A549 (cell line): ENCODE measurements around the gene APLP2. TPM values are rescaled to one million over a fixed set of nuclear protein-coding genes. Genes with fewer than 3 reads are reported as not detected.
"Not testable (repeated sequence)": the region's sequence is repeated elsewhere in the genome, so short reads cannot be mapped to it uniquely, and the experiment has no call there.

Experiments used
- ATAC-seq, 2 experiments: fragments of 200-7000 bp in 1 of 2; fragments of >200 bp in 1 of 2; cut with Nextera tagmentation in 1 of 2; cut with Tn5 transposase in 1 of 2; 3 replicates each; pipeline versions ENCODE4 v1.8.0 to v1.9.1; 2018 to 2020; ENCODE audit warnings: mild to moderate bottlenecking in 1 of 2, moderate library complexity in 1 of 2
- CTCF ChIA-PET: fragments of 300-600 bp; sonication (Branson Sonifier 250); formaldehyde crosslinking; extraction: SDS; loops from one replicate; lab custom pipeline; 2021; ENCODE audit warnings: antibody characterized with exemption, inconsistent platforms; lab: Yijun Ruan, JAX
- POLR2A ChIA-PET: fragments of 350-600 bp; formaldehyde crosslinking; extraction: SDS; loops from one replicate; lab custom pipeline; 2021; ENCODE audit warnings: antibody characterized with exemption, inconsistent platforms; lab: Yijun Ruan, JAX
- DNase-seq, 2 experiments: peaks; one replicate each; pipeline versions ENCODE4 v3.0.0 to v3.0.0-alpha.2; 2011 to 2016; ENCODE audit warnings: low read depth in 1 of 2, low spot score in 1 of 2
- FAIRE-seq: peaks from 2 replicates; lab custom pipeline; 2011; peaks lifted over from hg19 to GRCh38; lab: Jason Lieb, UNC
- H3K27ac ChIP-seq, 2 experiments: fragments of >200 bp; sonication (Bioruptor Twin); formaldehyde crosslinking; 3 replicates each; pipeline ENCODE4 v1.5.1; 2016 to 2017
- H3K4me1 ChIP-seq: fragments of >200 bp; sonication (Bioruptor Twin); formaldehyde crosslinking; 3 replicates; pipeline ENCODE4 v1.6.1; 2016
- H3K4me2 ChIP-seq: fragments of >200 bp; sonication (Bioruptor Twin); formaldehyde crosslinking; 3 replicates; pipeline ENCODE4 v1.6.1; 2016
- H3K4me3 ChIP-seq: fragments of >200 bp; sonication (Bioruptor Twin); formaldehyde crosslinking; 3 replicates; pipeline ENCODE4 v1.5.1; 2016
- H3K9me3 ChIP-seq: fragments of >200 bp; sonication (Bioruptor Twin); formaldehyde crosslinking; 3 replicates; pipeline ENCODE4 v1.6.1; 2016
- BHLHE40 ChIP-seq: IDR thresholded peaks from 2 replicates; pipeline ENCODE4 v1.6.1; 2012; ENCODE audit warnings: low read depth, low read length, inconsistent platforms
- CBX2 ChIP-seq: fragments of 200-600 bp; sonication (generic); IDR thresholded peaks from 2 replicates; pipeline ENCODE4 v1.6.1; 2016; ENCODE audit warnings: low read depth, mild to moderate bottlenecking, borderline replicate concordance
- CHD4 ChIP-seq: fragments of 200-600 bp; sonication (generic); IDR thresholded peaks from 2 replicates; pipeline ENCODE4 v1.6.1; 2016; ENCODE audit warnings: antibody characterized with exemption, mild to moderate bottlenecking, borderline replicate concordance
- EHF ChIP-seq: fragments of 250-450 bp; sonication (Bioruptor Pico); IDR thresholded peaks from 2 replicates; pipeline ENCODE4 v1.5.0; 2020; ENCODE audit warnings: mild to moderate bottlenecking
- FOSB ChIP-seq: fragments of 250-450 bp; sonication (Bioruptor Pico); IDR thresholded peaks from 2 replicates; pipeline ENCODE4 v1.5.0; 2020; ENCODE audit warnings: mild to moderate bottlenecking, moderate library complexity
- FOSL2 ChIP-seq, 2 experiments: fragments of 450-650 bp in 1 of 2; fragments of >200 bp in 1 of 2; sonication (Bioruptor Twin) in 1 of 2; formaldehyde crosslinking; IDR thresholded peaks; 2 replicates each; pipeline versions ENCODE4 v1.5.0 to v1.6.1; 2016 to 2020; ENCODE audit warnings: mild to moderate bottlenecking in 1 of 2, moderate library complexity in 1 of 2
- FOXS1 ChIP-seq: fragments of 250-450 bp; sonication (Bioruptor Pico); IDR thresholded peaks from 2 replicates; pipeline ENCODE4 v1.5.0; 2020; ENCODE audit warnings: mild to moderate bottlenecking, moderate library complexity
- GATA3 ChIP-seq: IDR thresholded peaks from 2 replicates; pipeline ENCODE4 v1.6.1; 2012; ENCODE audit warnings: borderline replicate concordance
- HDAC2 ChIP-seq: fragments of 200-600 bp; sonication (generic); IDR thresholded peaks from 2 replicates; pipeline ENCODE4 v1.6.1; 2016
- HEYL ChIP-seq: fragments of 250-450 bp; sonication (Bioruptor Pico); IDR thresholded peaks from 2 replicates; pipeline ENCODE4 v1.8.0; 2021; ENCODE audit warnings: mild to moderate bottlenecking, moderate library complexity
- HOXA7 ChIP-seq: fragments of 250-450 bp; sonication (Bioruptor Pico); IDR thresholded peaks from 2 replicates; pipeline ENCODE4 v1.5.0; 2020; ENCODE audit warnings: mild to moderate bottlenecking, moderate library complexity
- HOXB13 ChIP-seq: fragments of 250-450 bp; sonication (Bioruptor Pico); IDR thresholded peaks from 2 replicates; pipeline ENCODE4 v1.5.0; 2020; ENCODE audit warnings: low read depth, mild to moderate bottlenecking, moderate library complexity
- HOXB5 ChIP-seq: fragments of 250-450 bp; sonication (Bioruptor Pico); IDR thresholded peaks from 2 replicates; pipeline ENCODE4 v1.5.0; 2020; ENCODE audit warnings: mild to moderate bottlenecking, moderate library complexity
- KDM1A ChIP-seq: fragments of 200-600 bp; sonication (generic); IDR thresholded peaks from 2 replicates; pipeline ENCODE4 v1.6.1; 2016; ENCODE audit warnings: low read depth, mild to moderate bottlenecking
- MAFK ChIP-seq: fragments of 450-650 bp; IDR thresholded peaks from 2 replicates; pipeline ENCODE4 v1.6.1; 2014; ENCODE audit not compliant: partially characterized antibody
- MAZ ChIP-seq: fragments of 150-350 bp; IDR thresholded peaks from 2 replicates; pipeline ENCODE4 v1.6.1; 2014; ENCODE audit warnings: antibody characterized with exemption, low read depth, low read length, borderline replicate concordance
- NPAS2 ChIP-seq: fragments of 250-450 bp; sonication (Bioruptor Pico); IDR thresholded peaks from 2 replicates; pipeline ENCODE4 v1.8.0; 2022; ENCODE audit warnings: mild to moderate bottlenecking, moderate library complexity, borderline replicate concordance
- NR3C1 ChIP-seq: fragments of >200 bp; sonication (Bioruptor Twin); formaldehyde crosslinking; IDR thresholded peaks from 3 replicates; pipeline ENCODE4 v1.6.1; 2017
- POLR2AphosphoS2 ChIP-seq: conservative IDR thresholded peaks from 2 replicates; pipeline ENCODE4 v1.6.1; 2012; ENCODE audit warnings: low read length, improper control_type of control experiment, inconsistent platforms
- RARB ChIP-seq: fragments of 250-450 bp; sonication (Bioruptor Pico); IDR thresholded peaks from 2 replicates; pipeline ENCODE4 v1.8.0; 2021; ENCODE audit warnings: mild to moderate bottlenecking, moderate library complexity
- SMC3 ChIP-seq: fragments of >200 bp; sonication (Bioruptor Twin); formaldehyde crosslinking; IDR thresholded peaks from 3 replicates; pipeline ENCODE4 v1.6.1; 2018; ENCODE audit warnings: inconsistent platforms
- TFCP2L1 ChIP-seq: fragments of 250-450 bp; sonication (Bioruptor Pico); IDR thresholded peaks from 2 replicates; pipeline ENCODE4 v1.5.0; 2021; ENCODE audit warnings: mild to moderate bottlenecking
- USF2 ChIP-seq: fragments of 450-650 bp; IDR thresholded peaks from 2 replicates; pipeline ENCODE4 v1.6.1; 2014; ENCODE audit warnings: antibody characterized with exemption
- ZSCAN20 ChIP-seq: fragments of 250-450 bp; sonication (Bioruptor Pico); IDR thresholded peaks from 2 replicates; pipeline ENCODE4 v1.8.0; 2022; ENCODE audit warnings: mild to moderate bottlenecking, moderate library complexity
- WGBS: methylation state at CpG from one replicate; pipeline ENCODE4 v1.1.6; 2017; ENCODE audit errors: missing lambda C conversion rate; 5-methylcytosine and 5-hydroxymethylcytosine counted together
- polyA plus RNA-seq, 4 experiments: library from polyadenylated mRNA; depleted of rRNA in 3 of 4; stranded (reverse); fragments of >200 nt; fragmentation: RNase III in 1 of 4; extraction: RNeasy Plus Mini Kit Qiagen cat#74134 plus additional on column Dnase treatment in 1 of 4; gene quantifications; 2 replicates in 3 of 4; 3 replicates in 1 of 4; pipeline ENCODE4 v1.2.3, GENCODE V29; 2011 to 2017
- TF ChIP-seq, protein P1 (sequence below): fragments of 250-450 bp; sonication (Bioruptor Pico); IDR thresholded peaks from 2 replicates; pipeline ENCODE4 v1.5.0; 2020; ENCODE audit warnings: low read depth, mild to moderate bottlenecking, moderate library complexity
- TF ChIP-seq, protein P2 (sequence below): fragments of >200 bp; sonication (Bioruptor Twin); formaldehyde crosslinking; IDR thresholded peaks from 3 replicates; pipeline ENCODE4 v1.5.1; 2016

APLP2 gene
- polyA plus RNA-seq, 2 of the 4 experiments (the other 2 are of a cell fraction), result 166 to 203 TPM

GRCh38 chr11:130171534-130171933, 101.8 kb downstream of the APLP2 start:
- Histone ChIP-seq H3K9me3 (no peaks in the 10 kb centered on the region; the same call in 2 of the 3 replicates), H3K27ac (no peak overlapping the region), H3K4me2 (no peak overlapping the region), H3K4me3 (no peak overlapping the region), H3K4me1 (peaks cover 10% of the 10 kb centered on the region)
- POLR2A ChIA-PET, result no interaction called here
- FAIRE-seq (no peak), ATAC-seq (no peak), DNase-seq (no peak)
- TF ChIP-seq NPAS2 (CRISPR knock-in tag) (no peak), FOSL2 (IDR thresholded peaks at IDR 0.05) (no peak), FOSL2 (CRISPR knock-in tag; IDR thresholded peaks at IDR 0.05) (no peak), TFCP2L1 (CRISPR knock-in tag) (no peak), CHD4 (no peak), SMC3 (no peak), EHF (CRISPR knock-in tag) (no peak), GATA3 (no peak), FOXS1 (CRISPR knock-in tag) (no peak), CBX2 (no peak), POLR2AphosphoS2 (no peak), HOXA7 (CRISPR knock-in tag) (no peak), RARB (no peak), BHLHE40 (no peak)
- TF ChIP-seq, protein P1, sequence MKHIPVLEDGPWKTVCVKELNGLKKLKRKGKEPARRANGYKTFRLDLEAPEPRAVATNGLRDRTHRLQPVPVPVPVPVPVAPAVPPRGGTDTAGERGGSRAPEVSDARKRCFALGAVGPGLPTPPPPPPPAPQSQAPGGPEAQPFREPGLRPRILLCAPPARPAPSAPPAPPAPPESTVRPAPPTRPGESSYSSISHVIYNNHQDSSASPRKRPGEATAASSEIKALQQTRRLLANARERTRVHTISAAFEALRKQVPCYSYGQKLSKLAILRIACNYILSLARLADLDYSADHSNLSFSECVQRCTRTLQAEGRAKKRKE (CRISPR knock-in tag), result no peak
- CTCF ChIA-PET, result no interaction called here
- 41% methylated on average over 5 of the region's 5 CpGs for WGBS

- ATAC-seq, H3K27ac ChIP-seq, POLR2A ChIA-PET, FAIRE-seq, DNase-seq, H3K4me2 ChIP-seq, H3K9me3 ChIP-seq, H3K4me3 ChIP-seq, H3K4me1 ChIP-seq: not testable (repeated sequence)
- 96% methylated on average over 3 of the region's 3 CpGs for WGBS
- CTCF ChIA-PET, result interaction anchor here (0.6 to 0.7 kb wide), 2 partner anchors 9 to 41 kb away, joined by 3 read pairs; no protein-coding TSS in a partner anchor
Measured at GRCh38 chr11:130172001-130172400, 102.3 kb downstream of the APLP2 start.

- no peak for TF ChIP-seq BHLHE40
- no peak for TF ChIP-seq FOSB (CRISPR knock-in tag)
- TF ChIP-seq SMC3, result no peak
- no peak for TF ChIP-seq CBX2
- TF ChIP-seq HOXB5 (CRISPR knock-in tag), result no peak
- TF ChIP-seq HEYL (CRISPR knock-in tag), result no peak
- no peak for TF ChIP-seq MAZ
- TF ChIP-seq ZSCAN20 (CRISPR knock-in tag), result no peak
- TF ChIP-seq HDAC2, result no peak
- no peak for TF ChIP-seq HOXB13 (CRISPR knock-in tag)
- no peak for TF ChIP-seq KDM1A
- no peak for TF ChIP-seq NR3C1
- TF ChIP-seq, protein P2, sequence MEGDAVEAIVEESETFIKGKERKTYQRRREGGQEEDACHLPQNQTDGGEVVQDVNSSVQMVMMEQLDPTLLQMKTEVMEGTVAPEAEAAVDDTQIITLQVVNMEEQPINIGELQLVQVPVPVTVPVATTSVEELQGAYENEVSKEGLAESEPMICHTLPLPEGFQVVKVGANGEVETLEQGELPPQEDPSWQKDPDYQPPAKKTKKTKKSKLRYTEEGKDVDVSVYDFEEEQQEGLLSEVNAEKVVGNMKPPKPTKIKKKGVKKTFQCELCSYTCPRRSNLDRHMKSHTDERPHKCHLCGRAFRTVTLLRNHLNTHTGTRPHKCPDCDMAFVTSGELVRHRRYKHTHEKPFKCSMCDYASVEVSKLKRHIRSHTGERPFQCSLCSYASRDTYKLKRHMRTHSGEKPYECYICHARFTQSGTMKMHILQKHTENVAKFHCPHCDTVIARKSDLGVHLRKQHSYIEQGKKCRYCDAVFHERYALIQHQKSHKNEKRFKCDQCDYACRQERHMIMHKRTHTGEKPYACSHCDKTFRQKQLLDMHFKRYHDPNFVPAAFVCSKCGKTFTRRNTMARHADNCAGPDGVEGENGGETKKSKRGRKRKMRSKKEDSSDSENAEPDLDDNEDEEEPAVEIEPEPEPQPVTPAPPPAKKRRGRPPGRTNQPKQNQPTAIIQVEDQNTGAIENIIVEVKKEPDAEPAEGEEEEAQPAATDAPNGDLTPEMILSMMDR, result no peak
- no peak for TF ChIP-seq USF2
- no peak for TF ChIP-seq MAFK
- H3K27ac ChIP-seq, result no peak overlapping the region
- no peak overlapping the region for H3K4me2 ChIP-seq
- no peak for ATAC-seq
- FAIRE-seq, result no peak
- CTCF ChIA-PET, result no interaction called here
- no peaks in the 10 kb centered on the region for H3K4me1 ChIP-seq
- no peak for DNase-seq
- H3K4me3 ChIP-seq, result no peak overlapping the region
- 69% methylated on average over 4 of the region's 4 CpGs for WGBS
- H3K9me3 ChIP-seq, result no peaks in the 10 kb centered on the region; the same call in 2 of the 3 replicates
- POLR2A ChIA-PET, result no interaction called here
Measured at GRCh38 chr11:130174642-130175041, 104.9 kb downstream of the APLP2 start.
